ENCODE data around the gene PLCD3. TPM values are rescaled to one million over a fixed set of nuclear protein-coding genes. Genes with fewer than 3 reads are reported as not detected.

The PLCD3 gene
- total and polyA plus RNA-seq, 2 of the 13 experiments (the other 11 are each of a cell fraction or from before 2014, with no cell fraction given) = 11.3 to 39.1 TPM

GRCh38 chr17:45171338-45172231 is 39.3 kb upstream of the PLCD3 start (continued):
- TF ChIP-seq TFE3 (CRISPR knock-in tag; IDR thresholded peaks at IDR 0.05) (peak; percentile 61; the same call in 1 of the 2 replicates), CENPBD1 (CRISPR knock-in tag; IDR thresholded peaks at IDR 0.05; ENCODE audit: borderline replicate concordance, low read depth) (no peak), NFAT5 (CRISPR knock-in tag; IDR thresholded peaks at IDR 0.05) (no peak; the same call in 1 of the 2 replicates), PRDM10 (CRISPR knock-in tag; IDR thresholded peaks at IDR 0.05; ENCODE audit: low read depth) (no peak), ZFP41 (CRISPR knock-in tag; IDR thresholded peaks at IDR 0.05; ENCODE audit: borderline replicate concordance) (no peak), SOX5 (CRISPR knock-in tag; IDR thresholded peaks at IDR 0.05; ENCODE audit: borderline replicate concordance) (peak; percentile 90), PITX1 (CRISPR knock-in tag; IDR thresholded peaks at IDR 0.05) (peak; percentile 23; the same call in 1 of the 2 replicates), KDM5B (CRISPR knock-in tag; IDR thresholded peaks at IDR 0.05; ENCODE audit: borderline replicate concordance) (peak; percentile 81; the same call in 1 of the 2 replicates), ZNF790 (CRISPR knock-in tag; IDR thresholded peaks at IDR 0.05; ENCODE audit: borderline replicate concordance) (peak; percentile 80; the same call in 1 of the 2 replicates), KDM2A (CRISPR knock-in tag; IDR thresholded peaks at IDR 0.05; ENCODE audit: borderline replicate concordance, low read depth) (peak; percentile 59; the same call in 1 of the 2 replicates), MYPOP (CRISPR knock-in tag; IDR thresholded peaks at IDR 0.05) (peak; percentile 71), MEF2D (CRISPR knock-in tag; IDR thresholded peaks at IDR 0.05) (peak; percentile 79; the same call in 1 of the 2 replicates)
